Superior temporal gyrus (tissue), 1 donor: ENCODE data around the gene SLC8A1.

Experiments
- DNase-seq: peaks from one replicate; pipeline ENCODE4 v3.0.0-alpha.2; 2016; ENCODE audit errors: extremely low spot score

Gene SLC8A1

DNA sequence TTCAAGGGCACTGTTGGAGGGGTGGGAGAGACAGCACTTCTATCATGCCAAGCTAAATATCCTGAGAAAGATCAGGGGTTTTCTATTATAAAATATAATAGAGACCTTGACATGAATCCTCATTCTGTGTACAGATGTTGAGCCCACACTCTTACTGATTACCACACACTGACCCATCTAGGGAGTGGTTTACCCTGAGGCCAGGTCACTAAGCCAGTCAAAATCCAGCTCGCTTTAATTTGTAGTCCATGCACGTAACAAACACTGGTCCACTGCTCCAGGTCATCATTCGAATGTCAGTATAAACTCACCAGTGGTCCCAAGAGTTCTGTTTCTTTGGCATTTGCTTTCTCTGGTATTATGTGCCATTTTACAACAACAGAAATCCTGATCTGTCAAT, 96.4 kb downstream of the SLC8A1 start:
- DNase-seq = no peak

- DNase-seq = no peak
Observed at GRCh38 chr2:40353231-40353630, 98.7 kb downstream of the SLC8A1 start.

DNA sequence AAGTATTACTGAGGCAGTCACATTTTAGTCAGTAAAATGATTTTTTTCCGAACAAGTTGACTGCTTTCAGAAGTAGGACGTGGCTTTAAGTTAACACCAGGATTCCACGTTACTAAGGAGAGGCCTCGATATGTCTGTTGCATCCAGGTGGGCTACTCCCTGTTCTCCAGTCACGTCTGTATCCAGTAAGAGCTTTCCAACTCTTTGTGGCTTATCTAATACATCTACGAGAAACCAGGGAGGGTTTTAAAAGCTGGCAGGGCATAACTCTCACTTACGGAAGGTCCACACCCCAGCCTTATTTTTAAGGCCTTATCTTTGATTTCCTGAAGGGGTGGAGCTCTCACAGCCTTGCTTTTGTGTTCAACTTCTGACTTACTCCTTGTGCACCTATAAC, 99.2 kb downstream of the SLC8A1 start:
- DNase-seq = no peak

DNA sequence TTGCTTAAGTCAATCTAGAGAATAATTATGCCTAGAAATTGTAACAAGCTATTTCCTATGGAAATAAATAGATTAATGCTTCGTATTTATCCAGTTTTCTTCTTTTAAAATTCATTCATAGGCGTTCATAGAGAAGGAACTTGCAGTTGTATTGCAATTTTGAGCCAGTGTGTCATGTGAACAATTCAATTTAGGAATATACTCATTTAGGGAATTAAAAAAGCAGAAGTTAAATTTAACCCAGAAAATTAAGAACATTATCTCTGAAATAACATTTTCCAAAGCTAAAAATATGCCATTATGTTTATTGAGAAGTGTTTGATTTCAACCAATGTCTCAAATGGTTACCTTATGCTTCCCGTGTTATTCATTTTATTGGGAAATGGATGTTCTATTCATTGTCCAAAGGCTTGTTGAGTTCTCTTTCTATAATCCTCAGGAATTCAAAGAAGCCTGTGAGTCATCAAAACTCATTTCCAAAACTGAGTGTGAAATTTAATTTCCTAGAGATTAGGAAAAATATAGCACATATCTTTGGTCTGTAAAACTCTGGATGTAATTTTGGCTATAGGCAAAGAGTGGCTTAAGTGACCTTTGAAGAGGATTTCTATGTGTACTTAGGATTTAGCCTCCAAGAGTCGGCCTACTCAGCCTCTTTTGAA, 99.7 kb downstream of the SLC8A1 start:
- peak; percentile 35 for DNase-seq

GRCh38 chr2:40348665-40349064, 103.2 kb downstream of the SLC8A1 start:
- DNase-seq = no peak

GRCh38 chr2:40348038-40348437, 103.9 kb downstream of the SLC8A1 start:
- no peak for DNase-seq

GRCh38 chr2:40346535-40347354, 105.1 kb downstream of the SLC8A1 start:
- no peak for DNase-seq

DNA sequence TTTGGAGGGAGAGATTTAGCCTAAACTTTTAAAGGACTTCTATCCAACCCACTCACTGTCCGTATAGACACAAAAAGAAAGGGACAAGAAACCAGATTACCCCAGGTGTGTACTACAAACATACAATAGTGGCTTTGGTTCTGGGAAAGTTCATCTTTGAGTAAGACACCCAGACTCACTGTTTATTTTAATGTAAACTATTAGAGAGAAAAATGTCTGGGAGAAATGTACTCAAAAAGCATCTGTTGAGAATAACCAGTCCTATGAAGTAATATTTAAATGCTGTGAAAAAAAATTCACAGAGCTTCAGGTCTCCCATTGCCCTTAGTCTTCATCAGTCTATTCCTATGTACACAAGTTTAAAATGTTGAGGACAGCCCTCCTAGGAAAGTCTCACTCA, 107.5 kb downstream of the SLC8A1 start:
- no peak for DNase-seq

DNA sequence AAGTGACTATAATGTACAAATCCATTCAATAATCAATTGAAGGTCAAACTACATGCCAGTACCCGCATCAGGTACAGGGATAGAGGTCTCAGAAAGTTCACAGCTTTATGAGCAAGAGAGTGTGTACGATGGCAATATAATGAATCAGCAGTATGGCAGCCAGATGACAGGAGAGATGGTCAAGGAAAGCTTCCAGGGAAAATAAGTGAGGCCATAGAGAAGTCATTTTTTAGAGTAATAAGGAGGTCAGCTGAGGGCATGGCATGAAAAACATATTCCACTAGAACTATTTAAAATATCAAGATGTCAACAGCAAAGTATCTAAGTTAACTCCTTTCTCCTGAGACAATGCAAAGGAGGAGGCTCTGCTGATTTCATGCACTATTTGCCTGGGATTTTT, 108.0 kb downstream of the SLC8A1 start:
- DNase-seq = no peak

DNA sequence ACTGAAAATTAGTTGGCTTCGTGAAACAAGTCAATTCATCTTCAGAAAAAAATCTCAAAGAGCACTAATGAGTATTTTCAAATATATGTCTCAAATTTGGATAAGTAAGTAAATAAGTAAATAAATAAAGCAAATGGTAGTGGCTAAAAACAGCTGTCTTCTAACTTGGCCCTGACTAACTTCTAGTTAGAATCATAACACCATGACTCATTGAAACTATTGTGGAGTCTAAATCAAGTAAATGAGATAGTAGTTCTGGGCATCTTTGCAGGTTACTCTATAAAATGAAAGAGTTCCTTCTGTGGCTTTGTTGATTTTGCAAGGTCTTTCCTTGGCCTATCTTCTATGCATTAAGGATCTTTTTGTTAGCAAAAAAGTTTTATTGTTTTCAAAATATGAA, 110.7 kb downstream of the SLC8A1 start:
- DNase-seq = no peak

GRCh38 chr2:40339026-40339425, 112.9 kb downstream of the SLC8A1 start:
- DNase-seq = no peak

GRCh38 chr2:40332191-40332826, 119.6 kb downstream of the SLC8A1 start:
- DNase-seq = no peak

- no peak for DNase-seq
Observed at GRCh38 chr2:40330096-40330495, 121.8 kb downstream of the SLC8A1 start.

DNA sequence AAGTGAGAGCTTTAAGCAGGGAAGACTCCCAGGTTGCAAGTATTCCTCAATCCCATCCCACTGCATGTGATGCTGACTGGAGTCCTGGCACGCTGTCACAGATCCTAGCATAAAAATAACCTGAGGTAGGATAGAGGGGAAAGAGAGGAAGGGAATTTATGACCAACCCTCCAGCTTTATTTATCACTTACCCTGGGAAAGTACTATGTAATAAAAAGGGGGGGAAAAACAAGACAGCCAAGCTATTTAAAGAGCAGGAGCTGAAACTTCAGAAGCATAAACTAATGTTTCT, 122.2 kb downstream of the SLC8A1 start:
- DNase-seq = no peak

DNA sequence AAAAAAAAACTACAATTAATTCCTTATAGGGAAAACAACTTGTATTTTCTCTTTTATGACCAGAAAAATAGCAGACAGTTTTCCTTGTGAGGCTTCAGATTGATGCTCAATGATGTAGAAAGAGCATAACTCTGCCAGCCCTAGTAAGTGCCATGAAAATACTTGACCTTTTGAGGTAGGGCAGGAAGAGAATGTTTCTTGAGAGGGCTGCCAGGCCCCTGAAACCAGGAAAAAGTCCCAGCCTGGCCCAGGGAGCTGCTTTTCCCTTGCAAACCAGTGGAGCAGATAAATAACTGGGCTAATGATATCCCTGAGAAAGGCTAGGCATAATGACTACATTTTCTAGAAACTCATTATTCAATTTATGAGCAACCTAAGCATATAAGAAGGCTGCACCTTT, 126.8 kb downstream of the SLC8A1 start:
- no peak for DNase-seq

- DNase-seq = no peak
Observed at GRCh38 chr2:40324656-40325055, 127.2 kb downstream of the SLC8A1 start.

GRCh38 chr2:40321822-40322221, 130.1 kb downstream of the SLC8A1 start:
- DNase-seq = no peak

DNA sequence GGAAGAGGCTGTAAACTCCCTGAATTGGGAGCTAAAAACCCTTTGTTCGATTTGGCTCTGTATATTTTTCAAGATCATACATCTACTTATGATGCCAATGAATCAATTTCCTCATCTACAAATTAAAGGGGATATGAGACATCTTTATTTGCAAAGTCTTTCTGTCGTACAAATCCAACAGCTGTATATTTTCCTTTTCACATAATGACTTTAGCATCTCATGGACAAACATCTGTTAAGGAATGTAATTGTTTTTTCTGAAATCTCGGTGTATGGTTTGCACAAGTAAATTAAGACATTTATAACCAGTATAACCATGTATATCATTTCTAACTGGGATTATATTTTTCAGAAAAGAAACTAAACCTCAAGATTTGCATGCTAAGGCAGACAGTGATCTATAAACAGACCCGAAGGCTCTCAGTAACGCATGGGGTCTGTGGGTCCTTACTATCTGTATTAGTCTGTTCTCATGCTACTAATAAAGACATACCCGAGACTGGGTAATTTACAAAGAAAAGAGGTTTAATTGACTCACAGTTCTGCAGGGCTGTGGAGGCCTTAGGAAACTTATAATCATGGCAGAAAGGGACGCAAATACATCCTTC, 130.8 kb downstream of the SLC8A1 start:
- DNase-seq = no peak

GRCh38 chr2:40318921-40319320, 133.0 kb downstream of the SLC8A1 start:
- DNase-seq = peak; percentile 45

DNA sequence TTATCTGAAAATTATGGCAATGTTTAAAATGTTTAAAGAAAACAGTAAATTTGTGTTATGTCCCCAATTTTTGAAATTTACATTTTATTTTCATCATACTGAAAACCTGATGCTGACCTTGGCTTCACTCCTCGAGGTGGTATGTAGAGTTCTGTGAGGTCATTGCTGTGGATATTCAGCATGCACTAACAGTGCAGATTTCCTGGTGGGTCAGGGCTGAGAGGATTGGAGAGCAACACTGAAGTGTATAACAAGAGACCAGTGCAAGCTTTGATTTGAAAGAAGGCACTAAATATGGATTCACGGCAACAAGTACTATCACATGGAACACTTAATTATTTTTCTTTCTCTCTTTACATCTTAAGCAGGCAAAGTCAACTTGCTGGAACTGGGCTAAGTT, 134.1 kb downstream of the SLC8A1 start:
- DNase-seq = no peak

DNA sequence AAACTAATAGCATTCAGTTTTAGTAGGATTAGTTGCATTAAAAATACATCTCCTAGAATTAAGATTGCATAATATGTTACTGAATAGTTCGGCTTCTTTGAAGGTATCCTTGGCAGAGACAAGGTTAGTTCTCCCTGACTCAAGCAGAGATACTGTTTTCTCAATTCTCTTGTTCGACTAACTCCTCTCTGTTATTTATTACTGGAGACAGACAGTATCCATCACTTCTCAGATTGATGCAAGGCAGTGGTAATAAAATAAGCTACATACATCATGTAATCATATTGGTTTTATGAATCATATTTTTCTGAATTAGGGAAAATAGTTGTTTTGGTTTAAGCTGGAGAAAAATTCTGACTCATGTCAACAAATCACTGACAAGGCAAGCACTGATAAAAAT, 134.8 kb downstream of the SLC8A1 start:
- no peak for DNase-seq

GRCh38 chr2:40316620-40317019, 135.3 kb downstream of the SLC8A1 start:
- no peak for DNase-seq

- peak; percentile 39 for DNase-seq
Observed at GRCh38 chr2:40315683-40316082, 136.2 kb downstream of the SLC8A1 start.
